COLO668 (cell line): Measurements from ENCODE around the gene PARP4.
"Not testable (repeated sequence)": the region's sequence is repeated elsewhere in the genome, so short reads cannot be mapped to it uniquely, and the experiment has no call there.

ENCODE experiments used
- DNase-seq: peaks from one replicate; lab custom pipeline; 2025; ENCODE audit not compliant: unreplicated experiment; lab: John Stamatoyannopoulos, UW

Gene PARP4

DNA sequence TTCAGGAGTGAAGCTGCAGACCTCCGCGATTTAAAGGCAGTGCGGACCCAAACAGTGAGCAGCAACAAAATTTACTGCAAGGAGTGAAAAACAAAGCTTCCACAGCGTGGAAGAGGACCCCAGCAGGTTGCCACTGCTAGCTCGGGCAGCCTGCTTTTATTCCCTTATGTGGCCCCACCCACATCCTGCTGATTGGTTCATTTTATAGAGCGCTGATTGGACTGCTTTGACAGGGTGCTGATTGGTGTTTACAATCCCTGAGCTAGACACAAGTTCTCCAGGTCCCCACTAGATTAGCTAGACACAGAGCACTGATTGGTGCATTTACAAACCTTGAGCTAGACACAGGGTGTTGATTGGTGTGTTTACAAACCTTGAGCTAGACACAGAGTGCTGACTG is 6.3 kb downstream of the PARP4 start:
- DNase-seq: not testable (repeated sequence)

- DNase-seq: no peak
These were observed 6.8 kb downstream of the PARP4 start for GRCh38 chr13:24505756-24506155.

DNA sequence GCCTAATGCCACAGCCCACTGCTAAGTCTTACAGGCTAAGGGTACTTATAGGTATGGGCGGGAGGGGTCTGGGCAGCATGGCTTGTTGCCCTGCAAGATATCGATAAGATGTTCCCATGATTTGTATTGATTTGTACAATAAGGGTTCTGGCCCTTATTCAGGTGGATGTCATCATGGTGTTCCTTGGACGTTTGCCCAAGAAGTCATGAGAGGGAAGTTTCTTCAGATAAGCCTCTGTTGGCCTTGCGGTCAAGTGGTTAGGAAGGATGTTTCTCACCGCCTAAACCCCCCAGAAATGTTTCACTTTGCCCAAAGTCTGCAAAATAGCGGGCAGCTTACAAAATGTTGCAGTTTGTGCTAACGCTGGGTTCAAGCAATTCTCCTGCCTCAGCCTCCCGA is 7.3 kb downstream of the PARP4 start:
- DNase-seq: no peak

DNA sequence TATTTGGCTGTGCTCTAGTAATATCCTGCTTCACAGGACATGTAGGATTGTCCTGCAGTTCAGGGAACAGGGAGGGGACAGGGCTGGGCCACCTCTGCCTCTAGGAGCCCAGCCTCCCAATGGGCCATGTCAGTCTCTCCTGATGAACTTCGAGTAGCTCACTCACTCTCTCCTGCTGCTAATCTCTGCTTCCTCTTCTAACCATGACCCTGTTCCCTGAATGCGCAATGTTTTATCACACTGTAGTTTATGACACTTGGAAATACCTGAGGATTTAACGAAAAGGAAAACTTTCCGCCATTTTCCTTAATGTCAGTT is 9.2 kb downstream of the PARP4 start:
- no peak for DNase-seq

DNA sequence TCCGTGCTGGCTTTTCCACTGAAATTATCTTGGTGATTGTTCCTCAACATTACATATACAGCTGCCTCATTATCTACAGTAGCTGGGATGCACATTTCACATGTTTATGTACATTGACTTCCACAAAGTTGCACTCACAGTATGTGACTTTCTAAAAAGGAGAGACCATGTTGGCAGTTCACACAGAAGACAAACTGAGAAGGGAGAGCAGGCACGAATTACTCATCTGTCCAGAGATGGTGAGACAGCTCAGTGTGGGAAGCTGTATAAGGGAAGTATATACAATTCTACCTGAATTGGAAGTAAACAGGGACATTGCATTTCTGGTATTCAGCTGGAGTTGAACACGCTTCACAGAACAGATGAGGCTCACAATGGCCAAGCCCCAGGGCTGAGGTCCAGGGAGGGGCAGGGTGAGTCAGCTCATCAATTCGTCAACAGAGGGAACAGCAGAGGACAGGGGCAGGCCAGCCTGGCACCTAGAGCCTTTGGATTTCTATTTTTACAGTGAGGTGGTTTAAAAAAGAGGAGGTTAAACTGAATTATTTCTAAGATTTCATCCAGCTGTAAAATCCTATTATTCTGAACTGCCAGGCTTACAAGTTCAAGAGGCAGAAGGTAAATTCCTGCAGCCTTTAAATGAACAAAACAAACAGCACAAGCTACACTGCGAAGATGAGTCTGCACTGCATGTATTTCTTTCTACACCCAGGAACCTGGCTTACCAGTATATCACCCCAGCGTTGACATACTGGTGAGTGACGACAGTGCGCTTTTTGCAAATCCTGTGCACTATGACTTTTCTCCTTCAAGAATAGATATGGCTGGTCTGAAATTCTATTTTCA is 9.8 kb downstream of the PARP4 start:
- peak; percentile 75 for DNase-seq

GRCh38 chr13:24500977-24501376 is 11.6 kb downstream of the PARP4 start:
- no peak for DNase-seq

DNA sequence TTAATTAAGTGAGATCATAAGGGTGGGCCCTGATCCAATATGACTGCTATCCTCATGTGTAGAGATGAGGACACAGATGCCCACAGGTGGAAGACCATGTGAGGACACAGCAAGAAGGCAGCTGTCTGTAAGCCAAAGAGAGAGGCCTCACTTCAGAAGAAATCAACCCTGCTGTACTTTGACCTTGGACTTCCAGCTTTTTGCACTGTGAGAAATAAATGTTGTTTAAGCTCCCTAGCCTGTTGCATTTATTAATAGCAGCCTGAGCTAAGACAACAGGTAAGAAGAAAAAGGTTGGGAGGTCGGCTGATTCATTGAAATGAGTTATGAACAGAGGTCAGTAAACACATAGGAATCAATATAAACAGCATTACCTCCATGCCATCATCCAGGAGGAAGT is 14.8 kb downstream of the PARP4 start:
- no peak for DNase-seq

DNA sequence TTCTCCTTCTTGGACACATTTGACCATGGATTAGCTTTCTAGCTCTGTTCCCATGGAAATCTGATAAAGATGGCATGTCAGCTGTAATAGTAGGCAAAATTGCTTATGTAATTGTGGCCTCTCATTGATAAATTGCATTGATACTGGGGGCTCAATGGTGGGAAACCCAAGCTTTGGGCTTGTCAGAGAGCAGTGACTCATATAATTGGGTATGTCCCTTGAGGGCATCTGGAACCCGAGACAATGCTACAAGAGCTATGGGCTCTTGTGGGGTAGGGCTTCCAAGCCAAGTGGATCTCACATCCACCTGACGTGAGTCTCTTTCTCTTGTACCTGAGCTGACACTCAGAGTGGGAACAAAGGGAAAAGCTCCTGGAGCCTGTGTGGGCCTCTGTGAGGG is 16.3 kb downstream of the PARP4 start:
- not testable (repeated sequence) for DNase-seq

GRCh38 chr13:24495151-24495729 is 17.3 kb downstream of the PARP4 start:
- no peak for DNase-seq

DNA sequence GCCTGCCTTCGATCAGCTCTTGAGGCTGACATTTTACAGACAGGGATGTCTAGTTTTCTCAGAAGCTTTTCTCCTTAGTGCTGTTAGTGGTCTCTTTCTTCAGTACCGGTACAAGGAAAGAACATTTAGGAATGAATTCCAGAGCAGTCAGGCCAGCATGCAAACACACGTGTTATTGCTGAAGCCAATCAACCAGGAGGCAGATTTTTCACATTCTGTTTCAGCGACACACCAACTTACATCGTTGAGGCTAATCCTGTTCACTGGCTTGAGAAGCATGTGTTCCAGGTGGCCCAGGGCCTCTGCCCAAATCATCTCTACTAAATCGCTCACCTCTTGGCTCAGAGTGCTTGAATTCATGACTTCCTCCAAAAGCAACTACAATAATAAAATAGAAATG is 19.2 kb downstream of the PARP4 start:
- DNase-seq: no peak

- no peak for DNase-seq
These were observed 20.7 kb downstream of the PARP4 start for GRCh38 chr13:24491845-24492244.

DNA sequence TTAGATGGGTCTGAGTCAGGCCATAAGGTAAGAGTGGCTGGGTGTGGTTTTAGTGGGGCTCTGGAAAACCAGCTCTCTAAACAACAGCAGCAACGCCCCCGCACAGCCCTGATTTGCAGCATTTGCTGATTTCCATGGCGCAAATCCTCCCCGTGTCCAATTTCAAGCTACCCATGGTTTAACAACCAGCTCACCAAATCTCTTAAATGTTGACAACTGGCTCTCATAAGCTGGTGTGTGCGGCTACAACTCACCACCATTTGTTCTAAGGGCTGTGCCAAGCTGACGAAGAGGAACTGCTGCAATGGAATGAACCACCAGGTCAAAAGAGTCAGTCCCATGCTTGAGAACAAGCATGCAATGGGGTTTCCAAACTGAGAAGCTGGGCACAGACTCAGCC is 22.9 kb downstream of the PARP4 start:
- DNase-seq: no peak

DNA sequence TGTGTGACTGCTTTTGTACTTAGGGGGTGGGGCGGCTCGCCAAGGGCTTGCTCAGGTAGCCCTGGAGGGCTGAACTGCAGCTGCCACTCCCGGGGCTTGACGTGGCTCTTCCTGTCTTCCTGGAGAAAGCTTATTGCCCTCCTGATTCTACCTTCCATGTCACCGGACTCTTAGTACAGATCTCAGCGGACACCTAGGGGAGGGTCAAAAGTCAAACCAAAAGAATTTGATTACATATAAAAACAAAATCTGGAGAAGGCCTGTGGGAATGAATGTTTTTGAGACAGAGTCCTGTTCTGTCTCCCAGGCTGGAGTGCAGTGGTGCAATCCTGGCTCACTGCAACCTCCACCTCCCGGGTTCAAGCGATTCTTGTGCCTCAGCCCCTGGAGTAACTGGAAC is 24.5 kb downstream of the PARP4 start:
- DNase-seq: not testable (repeated sequence)

- DNase-seq: not testable (repeated sequence)
These were observed 26.4 kb downstream of the PARP4 start for GRCh38 chr13:24486017-24486657.

- no peak for DNase-seq
These were observed 38.9 kb downstream of the PARP4 start for GRCh38 chr13:24473686-24474085.

DNA sequence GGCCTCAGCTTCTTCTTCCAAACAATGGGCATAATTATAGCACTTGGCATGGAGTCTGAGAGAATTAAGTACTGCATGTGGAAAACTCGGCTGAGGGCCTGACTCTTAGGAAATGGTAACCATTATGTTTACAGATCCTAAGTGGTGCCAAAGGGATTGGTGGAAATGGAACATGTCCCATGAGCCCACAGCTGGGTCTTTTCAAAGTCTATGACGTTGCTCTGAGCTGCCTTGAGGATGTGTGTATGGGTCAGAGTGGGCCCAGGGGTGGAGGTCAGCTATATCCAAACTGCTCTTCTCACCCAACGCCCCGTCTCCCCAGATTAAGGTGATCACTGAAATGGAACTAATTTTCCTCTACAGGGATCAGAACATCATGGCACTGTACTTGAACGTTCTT is 40.4 kb downstream of the PARP4 start:
- not testable (repeated sequence) for DNase-seq

DNA sequence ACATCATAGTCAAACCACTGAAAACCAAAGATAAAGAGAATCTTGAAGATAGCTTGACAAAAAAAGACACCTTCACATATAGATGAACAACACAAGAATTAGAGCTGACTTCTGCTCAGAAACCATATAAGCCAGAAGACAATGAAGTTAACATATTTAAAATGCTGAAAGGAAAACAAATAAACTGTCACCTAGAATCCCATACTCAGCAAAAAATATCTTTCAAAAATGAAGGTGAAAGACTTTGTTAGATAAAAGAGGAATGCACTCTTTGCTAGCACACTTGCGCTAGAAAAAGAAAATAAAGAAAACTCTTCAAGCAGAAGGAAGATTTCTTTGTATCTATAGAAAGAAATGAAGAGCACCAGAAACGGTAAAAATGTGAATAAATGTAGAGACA is 49.5 kb downstream of the PARP4 start:
- no peak for DNase-seq

DNA sequence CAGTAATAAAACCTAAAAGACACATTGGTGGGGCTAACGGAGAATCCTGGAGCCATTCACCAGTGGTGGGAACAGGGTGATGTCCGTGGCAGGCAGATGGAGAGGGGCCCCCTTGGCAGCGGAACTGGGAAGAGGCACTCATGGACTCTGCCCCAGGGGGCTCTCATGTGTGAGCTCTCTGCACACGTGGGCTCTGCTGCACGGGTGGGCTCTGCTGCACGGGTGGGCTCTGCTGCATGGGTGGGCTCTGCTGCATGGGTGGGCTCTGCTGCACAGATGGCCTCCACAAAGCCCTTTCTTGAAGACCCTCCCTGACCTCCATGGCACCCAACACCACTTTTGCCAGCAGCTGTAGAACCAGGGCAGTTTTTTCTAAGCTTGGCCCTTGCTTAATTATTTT is 52.3 kb downstream of the PARP4 start:
- DNase-seq: no peak

DNA sequence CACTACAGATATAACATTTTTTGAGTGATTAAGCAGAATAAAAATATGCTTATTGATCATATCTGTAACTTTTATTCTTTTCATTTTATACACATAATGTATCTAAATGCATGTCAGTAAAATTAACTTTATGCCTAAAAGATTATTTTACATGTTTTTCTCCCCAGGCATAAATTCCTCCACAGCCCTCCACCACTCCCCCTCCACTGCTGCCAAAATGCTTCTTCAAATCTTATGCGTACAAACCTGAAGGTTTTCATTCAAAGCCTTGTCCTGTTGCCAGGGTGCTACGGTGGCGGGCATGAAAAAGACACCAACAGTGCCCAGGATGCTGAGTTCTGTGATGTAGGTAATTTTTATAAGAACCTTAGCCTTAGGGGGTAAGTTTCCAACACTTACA is 52.9 kb downstream of the PARP4 start:
- no peak for DNase-seq

DNA sequence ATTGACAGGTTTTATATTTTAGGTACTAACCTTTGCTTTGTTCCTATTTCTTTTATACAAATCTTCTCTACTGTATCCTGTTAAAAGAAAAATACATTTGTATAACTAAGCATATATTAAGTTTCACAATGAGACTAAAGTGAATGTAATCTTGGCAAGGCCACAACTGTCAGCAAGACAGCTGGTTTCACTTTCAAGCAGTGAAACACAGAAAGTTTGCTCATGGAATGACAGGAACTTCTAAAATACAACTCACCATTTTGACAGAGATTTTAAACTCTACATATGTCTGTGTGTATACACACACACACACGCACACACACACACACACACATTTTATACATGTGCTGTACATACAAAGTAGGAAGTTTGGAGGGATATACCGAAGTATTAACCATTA is 53.3 kb downstream of the PARP4 start:
- no peak for DNase-seq

GRCh38 chr13:24458736-24459135 is 53.8 kb downstream of the PARP4 start:
- no peak for DNase-seq

GRCh38 chr13:24456396-24456795 is 56.2 kb downstream of the PARP4 start:
- DNase-seq: no peak
